ENCODE measurements around the gene NTRK2.

- TF ChIP-seq ZFP30 (CRISPR knock-in tag; IDR thresholded peaks at IDR 0.05) (no peak), ZFP3 (CRISPR knock-in tag; IDR thresholded peaks at IDR 0.05) (no peak), PATZ1 (CRISPR knock-in tag; IDR thresholded peaks at IDR 0.05; ENCODE audit: borderline replicate concordance) (no peak), CREB5 (CRISPR knock-in tag; IDR thresholded peaks at IDR 0.05; ENCODE audit: low read depth) (no peak), POU6F1 (CRISPR knock-in tag; IDR thresholded peaks at IDR 0.05; ENCODE audit: borderline replicate concordance, low read depth) (no peak), ARNTL (CRISPR knock-in tag; IDR thresholded peaks at IDR 0.05; ENCODE audit: borderline replicate concordance, low read depth) (no peak), TSHZ2 (CRISPR knock-in tag; IDR thresholded peaks at IDR 0.05) (no peak), ZC3H10 (CRISPR knock-in tag; IDR thresholded peaks at IDR 0.05) (no peak)
Measured at GRCh38 chr9:84694248-84694647, 24.7 kb downstream of the NTRK2 start.
